HCT116 (cell line): ENCODE measurements around the gene FRS2. TPM values are rescaled to one million over a fixed set of nuclear protein-coding genes. Genes with fewer than 3 reads are reported as not detected.

Source experiments
- ATAC-seq: fragments of 200-7000 bp; cut with Tn5 transposase; 2 replicates; pipeline ENCODE4 v1.9.1; 2020; ENCODE audit warnings: mild to moderate bottlenecking, moderate library complexity
- BruUV-seq: library from RNA; stranded (reverse); fragments of 400-500 nt; replicated peaks from 2 replicates; lab custom pipeline; 2021; lab: Mats Ljungman, UMichigan
- CTCF ChIA-PET: fragments of 300-600 bp; sonication (Branson Sonifier 250); formaldehyde crosslinking; loops from one replicate; lab custom pipeline; 2021; ENCODE audit warnings: antibody characterized with exemption; lab: Charles Lee
- POLR2A ChIA-PET: fragments of 300-600, 350-600 bp; sonication (Branson Sonifier 250); formaldehyde crosslinking; loops from one replicate; lab custom pipeline; 2021; ENCODE audit warnings: antibody characterized with exemption; lab: Charles Lee
- RAD21 ChIA-PET, 2 experiments: fragments of 300-600 bp; sonication (Branson Sonifier 250); formaldehyde crosslinking; loops; one replicate each; lab custom pipeline; 2023; ENCODE audit warnings: low total read pairs in 2 of 2; ENCODE audit not compliant: uncharacterized antibody in 2 of 2, unreplicated experiment in 2 of 2, low non-redundant PET in 1 of 2; lab: Charles Lee
- DNase-seq: peaks from one replicate; pipeline ENCODE4 v3.0.0-alpha.2; 2010; ENCODE audit warnings: low read depth, low spot score
- H2AFZ ChIP-seq: fragments of 200-600 bp; shearing (Covaris generic), sonication (generic); 2 replicates; pipeline ENCODE4 v1.6.1; 2017; ENCODE audit warnings: low read depth, mixed run types, mixed read lengths, antibody characterized with exemption, low read length; ENCODE audit not compliant: poor library complexity, severe bottlenecking
- H3K27ac ChIP-seq: 2 replicates; pipeline ENCODE4 v1.5.1; 2012; ENCODE audit warnings: low read depth, low read length
- H3K27me3 ChIP-seq: fragments of 200-600 bp; sonication (generic); 2 replicates; pipeline ENCODE4 v1.6.1; 2016; ENCODE audit warnings: mixed run types, low read length, mixed read lengths; ENCODE audit not compliant: insufficient read depth
- H3K36me3 ChIP-seq, 2 experiments: fragments of 200-500 bp in 1 of 2; fragments of 200-600 bp in 1 of 2; sonication (Bioruptor generic) in 1 of 2; sonication (generic) in 1 of 2; 2 replicates each; pipeline versions ENCODE4 v1.5.1 to v1.6.1; 2014 to 2016; ENCODE audit warnings: low read length in 2 of 2, inconsistent platforms in 1 of 2, mixed read lengths in 1 of 2, mixed run types in 1 of 2; ENCODE audit not compliant: insufficient read depth in 2 of 2, control insufficient read depth in 1 of 2
- H3K4me1 ChIP-seq, 2 experiments: fragments of 200-600 bp in 1 of 2; sonication (generic) in 1 of 2; 2 replicates each; pipeline versions ENCODE4 v1.5.1 to v1.6.1; 2012 to 2017; ENCODE audit warnings: low read length in 2 of 2, inconsistent platforms in 1 of 2, mild to moderate bottlenecking in 1 of 2, mixed read lengths in 1 of 2, mixed run types in 1 of 2, moderate library complexity in 1 of 2; ENCODE audit not compliant: insufficient read depth in 2 of 2, control insufficient read depth in 1 of 2
- H3K4me2 ChIP-seq: fragments of 200-600 bp; sonication (generic); 2 replicates; pipeline ENCODE4 v1.6.1; 2017; ENCODE audit warnings: mixed run types, low read length, mixed read lengths
- H3K4me3 ChIP-seq, 2 experiments: fragments of 200-600 bp in 1 of 2; sonication (generic) in 1 of 2; replicated peaks in 1 of 2; 2 replicates each; pipeline ENCODE4 v1.5.1; 2011 to 2016; ENCODE audit warnings: low read length in 2 of 2, control low read depth in 1 of 2, low read depth in 1 of 2, mild to moderate bottlenecking in 1 of 2, mixed read lengths in 1 of 2, mixed run types in 1 of 2
- H3K79me2 ChIP-seq: fragments of 200-600 bp; sonication (generic); 2 replicates; pipeline ENCODE4 v1.6.1; 2017; ENCODE audit warnings: mild to moderate bottlenecking, mixed run types, low read length, moderate library complexity, mixed read lengths; ENCODE audit not compliant: insufficient read depth
- H3K9ac ChIP-seq: fragments of 200-600 bp; sonication (generic); 2 replicates; pipeline ENCODE4 v1.6.1; 2016; ENCODE audit warnings: low read length, mixed read lengths
- H3K9me2 ChIP-seq: fragments of 200-600 bp; sonication (generic), shearing (Covaris generic); 2 replicates; pipeline ENCODE4 v1.6.1; 2017; ENCODE audit warnings: mixed run types, mild to moderate bottlenecking, moderate library complexity; ENCODE audit not compliant: insufficient read depth
- H3K9me3 ChIP-seq, 2 experiments: fragments of 200-500 bp in 1 of 2; fragments of 200-600 bp in 1 of 2; sonication (Bioruptor generic) in 1 of 2; sonication (generic) in 1 of 2; 2 replicates each; pipeline ENCODE4 v1.6.1; 2014 to 2017; ENCODE audit warnings: low read length in 2 of 2, mixed read lengths in 2 of 2, inconsistent platforms in 1 of 2, low read depth in 1 of 2, mild to moderate bottlenecking in 1 of 2, mixed run types in 1 of 2, moderate library complexity in 1 of 2; ENCODE audit not compliant: control insufficient read depth in 1 of 2, insufficient read depth in 1 of 2
- H4K20me1 ChIP-seq: fragments of 200-600 bp; sonication (generic), shearing (Covaris generic); 2 replicates; pipeline ENCODE4 v1.6.1; 2017; ENCODE audit warnings: mixed run types, mild to moderate bottlenecking, moderate library complexity; ENCODE audit not compliant: insufficient read depth
- CBX3 ChIP-seq: IDR thresholded peaks from 2 replicates; pipeline ENCODE4 v1.6.1; 2012; ENCODE audit warnings: low read depth
- CEBPB ChIP-seq: IDR thresholded peaks from 2 replicates; pipeline ENCODE4 v1.6.1; 2012; ENCODE audit warnings: low read depth
- EGR1 ChIP-seq: IDR thresholded peaks from 2 replicates; pipeline ENCODE4 v1.6.1; 2012; ENCODE audit warnings: low read depth
- EZH2phosphoT487 ChIP-seq: fragments of 200-600 bp; IDR thresholded peaks from 2 replicates; pipeline ENCODE4 v1.6.1; 2018; ENCODE audit warnings: antibody characterized with exemption, borderline replicate concordance
- POLR2A ChIP-seq: IDR thresholded peaks from 2 replicates; pipeline ENCODE4 v1.7.0; 2011; ENCODE audit warnings: borderline replicate concordance; ENCODE audit not compliant: insufficient read depth, insufficient read length; ENCODE audit errors: extremely low read depth
- POLR2AphosphoS5 ChIP-seq: IDR thresholded peaks from 2 replicates; pipeline ENCODE4 v1.6.1; 2011; ENCODE audit warnings: mild to moderate bottlenecking, low read depth, low read length, moderate library complexity
- RAD21 ChIP-seq: IDR thresholded peaks from 2 replicates; pipeline ENCODE4 v1.6.1; 2012; ENCODE audit warnings: low read depth, mild to moderate bottlenecking
- SP1 ChIP-seq: IDR thresholded peaks from 2 replicates; pipeline ENCODE4 v1.6.1; 2012; ENCODE audit warnings: low read depth
- SRF ChIP-seq: IDR thresholded peaks from 2 replicates; pipeline ENCODE4 v1.6.1; 2012; ENCODE audit warnings: low read depth
- ZFX ChIP-seq: fragments of 450-650 bp; IDR thresholded peaks from 2 replicates; pipeline ENCODE4 v1.6.1; 2017
- ZNF274 ChIP-seq: fragments of 200-500 bp; sonication (Bioruptor generic); IDR thresholded peaks from 2 replicates; pipeline ENCODE4 v1.6.1; 2014; ENCODE audit warnings: mild to moderate bottlenecking, low read depth, low read length, inconsistent platforms
- intact Hi-C: fragments of 100-400 bp; cut with micrococcal nuclease; formaldehyde crosslinking; loops from 2 replicates; pipeline ENCODE4 v1.10.0; 2022
- total RNA-seq: library from RNA; stranded (reverse); gene quantifications from one replicate; pipeline ENCODE4 v1.2.1, GENCODE V29; 2021; ENCODE audit not compliant: unreplicated experiment
- TF ChIP-seq, protein P1 (sequence below), 3 experiments: fragments of 200-600 bp in 1 of 3; sonication (generic) in 1 of 3; IDR thresholded peaks in 2 of 3; conservative IDR thresholded peaks in 1 of 3; 2 replicates each; pipeline ENCODE4 v1.5.1; 2012 to 2017; ENCODE audit warnings: low read depth in 2 of 3, low read length in 2 of 3, antibody characterized with exemption in 1 of 3, borderline replicate concordance in 1 of 3, control low read depth in 1 of 3, mild to moderate bottlenecking in 1 of 3, mixed read lengths in 1 of 3, mixed run types in 1 of 3, moderate library complexity in 1 of 3; ENCODE audit not compliant: insufficient read depth in 1 of 3

The FRS2 gene
- total RNA-seq, 1 experiment from 2014 or later: 14.7 TPM

DNA sequence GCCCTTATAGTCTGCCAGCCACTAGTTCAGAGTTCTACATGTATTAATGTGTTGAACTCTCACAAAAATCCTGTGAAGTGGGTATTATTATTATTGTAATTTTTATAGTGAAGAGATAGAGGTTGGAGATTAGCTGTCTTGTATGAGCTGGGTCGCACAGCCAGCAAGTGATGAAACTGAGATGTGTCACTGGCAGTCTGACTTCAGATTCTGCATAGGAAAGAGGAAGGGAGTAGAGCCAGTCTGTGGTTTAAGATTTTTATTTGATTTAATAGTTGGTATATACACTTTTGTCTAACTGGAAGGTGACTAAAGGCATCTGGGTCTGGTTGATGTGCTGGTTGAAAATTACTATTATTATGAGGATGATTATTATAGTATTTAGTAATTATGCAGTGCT lies 5.8 kb upstream of the FRS2 start:
- Histone ChIP-seq H3K9me3 (no peaks in the 10 kb centered on the region), H3K27ac (no peak overlapping the region), H3K4me1 (no peaks in the 10 kb centered on the region), H3K9me2 (no peaks in the 10 kb centered on the region), H3K4me3 (no peak overlapping the region), H3K27me3 (no peaks in the 10 kb centered on the region), H2AFZ (no peak overlapping the region), H3K79me2 (no peaks in the 10 kb centered on the region), H4K20me1 (no peaks in the 10 kb centered on the region), H3K36me3 (no peaks in the 10 kb centered on the region), H3K4me2 (no peak overlapping the region), H3K9ac (no peak overlapping the region)
- RAD21 ChIA-PET: no interaction called here
- ATAC-seq (no peak), DNase-seq (no peak)
- CTCF ChIA-PET: no interaction called here
- POLR2A ChIA-PET: no interaction called here
- TF ChIP-seq ZNF274: no peak
- TF ChIP-seq EZH2phosphoT487: no peak
- TF ChIP-seq CEBPB: no peak
- no peak for TF ChIP-seq ZFX
- no peak for TF ChIP-seq SP1
- no peak for TF ChIP-seq SRF
- no TSS peak for BruUV-seq
- intact Hi-C loops: no loop called here

DNA sequence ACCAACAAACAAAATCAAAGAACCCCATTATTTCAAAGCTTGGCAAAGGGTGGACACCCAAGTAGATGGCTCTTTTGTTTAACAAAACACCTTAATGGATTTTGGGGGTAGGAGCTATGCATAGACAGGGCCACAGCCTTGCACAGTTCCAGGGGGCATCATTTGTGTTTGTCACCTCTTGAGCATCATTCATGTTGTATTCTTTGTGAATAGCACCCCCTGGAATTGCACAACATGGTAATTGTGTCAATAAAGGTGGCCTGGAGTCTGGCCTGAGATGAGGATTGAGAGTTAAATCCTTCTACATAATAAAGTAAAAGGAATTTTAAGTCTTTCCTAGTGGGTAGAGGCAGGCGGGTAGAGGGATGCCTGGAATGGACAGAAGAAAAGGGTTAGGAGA lies 3.3 kb upstream of the FRS2 start:
- H3K4me2 ChIP-seq: no peak overlapping the region
- BruUV-seq: no TSS peak
- RAD21 ChIA-PET: no interaction called here
- H3K4me1 ChIP-seq: peaks cover 6 to 8% of the 10 kb centered on the region in 2 experiments; a peak in 3 of 4 replicates
- intact Hi-C loops: no loop called here
- DNase-seq (no peak), ATAC-seq (no peak)
- no peak overlapping the region for H2AFZ ChIP-seq
- no peaks in the 10 kb centered on the region for H3K9me2 ChIP-seq
- CTCF ChIA-PET: no interaction called here
- peaks cover 15% of the 10 kb centered on the region for H3K79me2 ChIP-seq
- H3K36me3 ChIP-seq: no peaks in the 10 kb centered on the region
- no peak overlapping the region for H3K9ac ChIP-seq
- POLR2A ChIA-PET: no interaction called here
- no peaks in the 10 kb centered on the region for H3K9me3 ChIP-seq
- no peak overlapping the region for H3K27ac ChIP-seq
- H3K27me3 ChIP-seq: no peaks in the 10 kb centered on the region
- H4K20me1 ChIP-seq: peaks cover 6% of the 10 kb centered on the region; the same call in 1 of the 2 replicates
- TF ChIP-seq, protein P1, sequence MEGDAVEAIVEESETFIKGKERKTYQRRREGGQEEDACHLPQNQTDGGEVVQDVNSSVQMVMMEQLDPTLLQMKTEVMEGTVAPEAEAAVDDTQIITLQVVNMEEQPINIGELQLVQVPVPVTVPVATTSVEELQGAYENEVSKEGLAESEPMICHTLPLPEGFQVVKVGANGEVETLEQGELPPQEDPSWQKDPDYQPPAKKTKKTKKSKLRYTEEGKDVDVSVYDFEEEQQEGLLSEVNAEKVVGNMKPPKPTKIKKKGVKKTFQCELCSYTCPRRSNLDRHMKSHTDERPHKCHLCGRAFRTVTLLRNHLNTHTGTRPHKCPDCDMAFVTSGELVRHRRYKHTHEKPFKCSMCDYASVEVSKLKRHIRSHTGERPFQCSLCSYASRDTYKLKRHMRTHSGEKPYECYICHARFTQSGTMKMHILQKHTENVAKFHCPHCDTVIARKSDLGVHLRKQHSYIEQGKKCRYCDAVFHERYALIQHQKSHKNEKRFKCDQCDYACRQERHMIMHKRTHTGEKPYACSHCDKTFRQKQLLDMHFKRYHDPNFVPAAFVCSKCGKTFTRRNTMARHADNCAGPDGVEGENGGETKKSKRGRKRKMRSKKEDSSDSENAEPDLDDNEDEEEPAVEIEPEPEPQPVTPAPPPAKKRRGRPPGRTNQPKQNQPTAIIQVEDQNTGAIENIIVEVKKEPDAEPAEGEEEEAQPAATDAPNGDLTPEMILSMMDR (IDR thresholded peaks at IDR 0.05 in 2 of 3, conservative IDR thresholded peaks at IDR 0.05 in 1 of 3; ENCODE audit: borderline replicate concordance in 1 of 3, insufficient read depth in 1 of 3, low read depth in 2 of 3, low read length in 2 of 3): peak in 1 of 3 experiments; percentile 13; a peak in 1 of 6 replicates
- no peak for TF ChIP-seq CBX3
- TF ChIP-seq CEBPB: peak; percentile 48; the same call in 1 of the 2 replicates
- peak; percentile 26; the same call in 1 of the 2 replicates for TF ChIP-seq RAD21
- TF ChIP-seq POLR2AphosphoS5: no peak
- TF ChIP-seq EGR1: no peak
- no peak for TF ChIP-seq SRF
- no peak for TF ChIP-seq POLR2A
- H3K4me3 ChIP-seq: no peak overlapping the region
